ENCODE data around the gene CELA1. TPM values are rescaled to one million over a fixed set of nuclear protein-coding genes. Genes with fewer than 3 reads are reported as not detected.

Gene CELA1
- total and polyA plus RNA-seq, 10 of the 15 experiments (the other 5 are each of a cell fraction or from before 2014, with no cell fraction given) = not detected

- in situ Hi-C loops (cut with MboI) = no loop called here
- WGBS (ENCODE audit: insufficient coverage, insufficient replicate concordance, low lambda C conversion rate, missing lambda C conversion rate) = 100% methylated on average over 7 of the region's 10 CpGs
- RAD21 ChIA-PET (ENCODE audit: unreplicated experiment) = no interaction called here
- TF ChIP-seq HSF1 (IDR thresholded peaks at IDR 0.05; ENCODE audit: low read depth, low read length) = no peak
- no peak for TF ChIP-seq BHLHE40 (IDR thresholded peaks at IDR 0.05; ENCODE audit: borderline replicate concordance in 1 of 2, low read depth in 2 of 2, low read length in 1 of 2)
- no peak for TF ChIP-seq BCLAF1 (IDR thresholded peaks at IDR 0.05)
- TF ChIP-seq STAT3 (IDR thresholded peaks at IDR 0.05; ENCODE audit: low read depth, low read length) = no peak
- TF ChIP-seq CREB1 (IDR thresholded peaks at IDR 0.05; ENCODE audit: low read depth) = no peak
- no peak for TF ChIP-seq SIN3A (IDR thresholded peaks at IDR 0.05; ENCODE audit: low read depth, low read length)
- TF ChIP-seq NFYB (IDR thresholded peaks at IDR 0.05; ENCODE audit: insufficient read depth, low read depth, low read length) = no peak
- no peak for TF ChIP-seq EED (IDR thresholded peaks at IDR 0.05; ENCODE audit: low read depth)
- TF ChIP-seq RB1 (IDR thresholded peaks at IDR 0.05; ENCODE audit: borderline replicate concordance) = no peak
- TF ChIP-seq, protein P1, sequence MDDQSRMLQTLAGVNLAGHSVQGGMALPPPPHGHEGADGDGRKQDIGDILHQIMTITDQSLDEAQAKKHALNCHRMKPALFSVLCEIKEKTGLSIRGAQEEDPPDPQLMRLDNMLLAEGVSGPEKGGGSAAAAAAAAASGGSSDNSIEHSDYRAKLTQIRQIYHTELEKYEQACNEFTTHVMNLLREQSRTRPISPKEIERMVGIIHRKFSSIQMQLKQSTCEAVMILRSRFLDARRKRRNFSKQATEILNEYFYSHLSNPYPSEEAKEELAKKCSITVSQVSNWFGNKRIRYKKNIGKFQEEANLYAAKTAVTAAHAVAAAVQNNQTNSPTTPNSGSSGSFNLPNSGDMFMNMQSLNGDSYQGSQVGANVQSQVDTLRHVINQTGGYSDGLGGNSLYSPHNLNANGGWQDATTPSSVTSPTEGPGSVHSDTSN (IDR thresholded peaks at IDR 0.05; ENCODE audit: insufficient replicate concordance, low read depth, low read length) = no peak
- TF ChIP-seq ASH2L (IDR thresholded peaks at IDR 0.05; ENCODE audit: borderline replicate concordance, low read depth) = no peak
- no peak for TF ChIP-seq SUZ12 (IDR thresholded peaks at IDR 0.05; ENCODE audit: unreplicated experiment)
- TF ChIP-seq JUNB (IDR thresholded peaks at IDR 0.05) = no peak
- TF ChIP-seq ZZZ3 (IDR thresholded peaks at IDR 0.05; ENCODE audit: control insufficient read depth, insufficient read length, low read depth) = no peak
- no peak for TF ChIP-seq SMAD1 (IDR thresholded peaks at IDR 0.05; ENCODE audit: low read depth, partially characterized antibody)
- TF ChIP-seq, protein P2, sequence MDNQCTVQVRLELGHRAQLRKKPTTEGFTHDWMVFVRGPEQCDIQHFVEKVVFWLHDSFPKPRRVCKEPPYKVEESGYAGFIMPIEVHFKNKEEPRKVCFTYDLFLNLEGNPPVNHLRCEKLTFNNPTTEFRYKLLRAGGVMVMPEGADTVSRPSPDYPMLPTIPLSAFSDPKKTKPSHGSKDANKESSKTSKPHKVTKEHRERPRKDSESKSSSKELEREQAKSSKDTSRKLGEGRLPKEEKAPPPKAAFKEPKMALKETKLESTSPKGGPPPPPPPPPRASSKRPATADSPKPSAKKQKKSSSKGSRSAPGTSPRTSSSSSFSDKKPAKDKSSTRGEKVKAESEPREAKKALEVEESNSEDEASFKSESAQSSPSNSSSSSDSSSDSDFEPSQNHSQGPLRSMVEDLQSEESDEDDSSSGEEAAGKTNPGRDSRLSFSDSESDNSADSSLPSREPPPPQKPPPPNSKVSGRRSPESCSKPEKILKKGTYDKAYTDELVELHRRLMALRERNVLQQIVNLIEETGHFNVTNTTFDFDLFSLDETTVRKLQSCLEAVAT (IDR thresholded peaks at IDR 0.05) = no peak
- no peak for TF ChIP-seq HDAC2 (IDR thresholded peaks at IDR 0.05)
- TF ChIP-seq SREBF1 (IDR thresholded peaks at IDR 0.05; ENCODE audit: low read length) = no peak
These were observed 18.8 kb upstream of the CELA1 start for GRCh38 chr12:51365276-51365675.

More at GRCh38 chr12:51365276-51365675, 18.8 kb upstream of the CELA1 start:
- Histone ChIP-seq H3K4me3 (no peak overlapping the region), H3K9ac (ENCODE audit: control insufficient read depth, insufficient read depth, low read length) (no peak overlapping the region), H3K27me3 (replicated peaks in 1 of 2; ENCODE audit: control insufficient read depth in 2 of 2, insufficient read depth in 2 of 2, low read length in 1 of 2) (no peaks in the 10 kb centered on the region), H3K4me1 (ENCODE audit: control insufficient read depth, insufficient read depth, low read length) (peaks cover 21% of the 10 kb centered on the region), H3K36me3 (ENCODE audit: control insufficient read depth in 2 of 2, insufficient read depth in 2 of 2, low read length in 1 of 2) (peaks cover 0 to 7% of the 10 kb centered on the region in 2 experiments; a peak in 3 of 4 replicates), H2AFZ (ENCODE audit: control insufficient read depth, low read depth, low read length) (no peak overlapping the region), H3K9me3 (replicated peaks; ENCODE audit: control insufficient read depth, insufficient read depth, low read length) (no peaks in the 10 kb centered on the region), H3K27ac (ENCODE audit: control insufficient read depth, insufficient read depth) (no peak overlapping the region), H3K4me2 (ENCODE audit: control insufficient read depth, insufficient read depth) (no peak overlapping the region), H3K79me2 (ENCODE audit: control insufficient read depth, insufficient read depth, low read length) (peaks cover 1% of the 10 kb centered on the region; the same call in 1 of the 2 replicates), H4K20me1 (ENCODE audit: control insufficient read depth, insufficient read depth) (no peaks in the 10 kb centered on the region)
- intact Hi-C loops (cut with micrococcal nuclease; ENCODE audit: unreplicated experiment) = no loop called here
- BruUV-seq (replicated peaks) = no TSS peak
- ChIA-PET POLR2A (no interaction called here), CTCF (no interaction called here), SMC1A (ENCODE audit: uncharacterized antibody, unreplicated experiment) (interaction anchor here (0.9 to 1.5 kb wide), 2 partner anchors 24 to 128 kb away, joined by 3 read pairs; no protein-coding TSS in a partner anchor)
- DNase-seq (ENCODE audit: low read depth, low spot score) (no peak), FAIRE-seq (no peak), ATAC-seq (no peak)
